ENCODE results near the gene VEGFB.
"Not testable (repeated sequence)": the region's sequence is repeated elsewhere in the genome, so short reads cannot be mapped to it uniquely, and the experiment has no call there.

Gene VEGFB

GRCh38 chr11:64232182-64232966, 2.0 kb upstream of the VEGFB start:
- DNase-seq, result no peak

GRCh38 chr11:64232967-64233315, 1.4 kb upstream of the VEGFB start:
- no peak for DNase-seq

- peak; percentile 78 for DNase-seq
Observed at GRCh38 chr11:64234647-64235379, 429 bp downstream of the VEGFB start.

- DNase-seq, result no peak
Observed at GRCh38 chr11:64235437-64236161, 1.2 kb downstream of the VEGFB start.

GRCh38 chr11:64237484-64237951, 3.1 kb downstream of the VEGFB start:
- DNase-seq, result no peak

GRCh38 chr11:64238076-64238475, 3.7 kb downstream of the VEGFB start:
- DNase-seq, result no peak

- peak; percentile 38 for DNase-seq
Observed at GRCh38 chr11:64238999-64239398, 4.6 kb downstream of the VEGFB start.

GRCh38 chr11:64239662-64240434, 5.5 kb downstream of the VEGFB start:
- peak; percentile 63 for DNase-seq

GRCh38 chr11:64240435-64241240, 6.3 kb downstream of the VEGFB start, which contains the start of gene FKBP2:
TSS of gene FKBP2 (plus strand) at chr11:64241095. CDS start at chr11:64242388, 1,293 bp downstream.
- DNase-seq, result peak; percentile 99

GRCh38 chr11:64241241-64241490, 6.8 kb downstream of the VEGFB start:
- no peak for DNase-seq

- DNase-seq, result peak; percentile 100
Observed at GRCh38 chr11:64241491-64242374, 7.3 kb downstream of the VEGFB start.

- no peak for DNase-seq
Observed at GRCh38 chr11:64243236-64243854, 9.0 kb downstream of the VEGFB start.

- DNase-seq, result no peak
Observed at GRCh38 chr11:64244107-64244506, 9.7 kb downstream of the VEGFB start.

- DNase-seq, result no peak
Observed at GRCh38 chr11:64244966-64245365, 10.6 kb downstream of the VEGFB start.

GRCh38 chr11:64245401-64245796, 11.0 kb downstream of the VEGFB start:
- peak; percentile 67 for DNase-seq

GRCh38 chr11:64245797-64246620, 11.6 kb downstream of the VEGFB start:
- DNase-seq, result peak; percentile 90

GRCh38 chr11:64246621-64246870, 12.2 kb downstream of the VEGFB start:
- not testable (repeated sequence) for DNase-seq

GRCh38 chr11:64246871-64247728, 12.7 kb downstream of the VEGFB start, which contains the start of gene PPP1R14B:
TSS of gene PPP1R14B (minus strand) at chr11:64246943. CDS start at chr11:64246673, 270 bp downstream.
- DNase-seq, result peak; percentile 96
